Astrocyte (in vitro differentiated cells and primary cell): ENCODE measurements around the gene ACVR2B. TPM values are rescaled to one million over a fixed set of nuclear protein-coding genes. Genes with fewer than 3 reads are reported as not detected.

Source experiments
- DNase-seq: peaks from one replicate; pipeline ENCODE4 v3.0.0-alpha.2; 2010; ENCODE audit warnings: low read depth
- FAIRE-seq: peaks from 2 replicates; lab custom pipeline; 2011; peaks lifted over from hg19 to GRCh38; lab: Jason Lieb, UNC
- H2AFZ ChIP-seq: 2 replicates; pipeline ENCODE4 v1.6.0; 2012; ENCODE audit warnings: low read depth, low read length, inconsistent platforms
- H3K27ac ChIP-seq: 2 replicates; pipeline ENCODE4 v1.5.1; 2011; ENCODE audit warnings: low read depth, low read length, inconsistent platforms
- H3K27me3 ChIP-seq: 2 replicates; pipeline ENCODE4 v1.6.0; 2011; ENCODE audit warnings: low read length, inconsistent platforms; ENCODE audit not compliant: insufficient read depth
- H3K36me3 ChIP-seq: 2 replicates; pipeline ENCODE4 v1.5.1; 2011; ENCODE audit warnings: low read length, inconsistent platforms; ENCODE audit not compliant: insufficient read depth
- H3K4me1 ChIP-seq: 2 replicates; pipeline ENCODE4 v1.5.1; 2011; ENCODE audit warnings: low read length, inconsistent platforms; ENCODE audit not compliant: insufficient read depth
- H3K4me2 ChIP-seq: 2 replicates; pipeline ENCODE4 v1.6.0; 2012; ENCODE audit warnings: low read length, inconsistent platforms
- H3K4me3 ChIP-seq: 2 replicates; pipeline ENCODE4 v1.5.1; 2011; ENCODE audit warnings: low read depth, mild to moderate bottlenecking, low read length, inconsistent platforms; ENCODE audit not compliant: insufficient read depth
- H3K79me2 ChIP-seq: 2 replicates; pipeline ENCODE4 v1.6.0; 2012; ENCODE audit warnings: mild to moderate bottlenecking, low read length, inconsistent platforms; ENCODE audit not compliant: insufficient read depth
- H3K9ac ChIP-seq: 2 replicates; pipeline ENCODE4 v1.6.0; 2012; ENCODE audit warnings: mild to moderate bottlenecking, low read length, inconsistent platforms
- H3K9me3 ChIP-seq: 2 replicates; pipeline ENCODE4 v1.5.1; 2012; ENCODE audit warnings: low read depth, mild to moderate bottlenecking, low read length, inconsistent platforms; ENCODE audit not compliant: insufficient read depth
- H4K20me1 ChIP-seq: 2 replicates; pipeline ENCODE4 v1.6.0; 2012; ENCODE audit warnings: low read length, inconsistent platforms; ENCODE audit not compliant: insufficient read depth
- H3K27ac Mint-ChIP-seq: one replicate; pipeline ENCODE4 v1.8.0; 2021; ENCODE audit warnings: mild to moderate bottlenecking, mixed read lengths; ENCODE audit not compliant: unreplicated experiment
- H3K27me3 Mint-ChIP-seq: one replicate; pipeline ENCODE4 v1.8.0; 2021; ENCODE audit warnings: low read depth, mixed read lengths; ENCODE audit not compliant: unreplicated experiment
- H3K36me3 Mint-ChIP-seq: one replicate; pipeline ENCODE4 v1.8.0; 2021; ENCODE audit warnings: low read depth, mixed read lengths; ENCODE audit not compliant: unreplicated experiment
- H3K4me1 Mint-ChIP-seq: one replicate; pipeline ENCODE4 v1.8.0; 2021; ENCODE audit warnings: low read depth, mixed read lengths; ENCODE audit not compliant: unreplicated experiment
- H3K4me3 Mint-ChIP-seq: one replicate; pipeline ENCODE4 v1.8.0; 2021; ENCODE audit warnings: mild to moderate bottlenecking, moderate library complexity, mixed read lengths; ENCODE audit not compliant: unreplicated experiment
- H3K9me3 Mint-ChIP-seq: one replicate; pipeline ENCODE4 v1.8.0; 2021; ENCODE audit warnings: mild to moderate bottlenecking, mixed read lengths; ENCODE audit not compliant: unreplicated experiment
- EZH2 ChIP-seq: IDR thresholded peaks from 2 replicates; pipeline ENCODE4 v1.6.1; 2012; ENCODE audit warnings: mild to moderate bottlenecking, low read length, inconsistent platforms; ENCODE audit not compliant: insufficient read depth
- total RNA-seq: library from RNA; stranded (reverse); gene quantifications from 2 replicates; pipeline ENCODE4 v1.2.1, GENCODE V29; 2021
- TF ChIP-seq, protein P1 (sequence below): IDR thresholded peaks from 2 replicates; pipeline ENCODE4 v1.5.1; 2011; ENCODE audit warnings: low read depth, mild to moderate bottlenecking, inconsistent platforms, low read length, moderate library complexity; ENCODE audit not compliant: insufficient read depth

The ACVR2B gene
- total RNA-seq, 1 donor from 2014 or later: 14.7 TPM

DNA sequence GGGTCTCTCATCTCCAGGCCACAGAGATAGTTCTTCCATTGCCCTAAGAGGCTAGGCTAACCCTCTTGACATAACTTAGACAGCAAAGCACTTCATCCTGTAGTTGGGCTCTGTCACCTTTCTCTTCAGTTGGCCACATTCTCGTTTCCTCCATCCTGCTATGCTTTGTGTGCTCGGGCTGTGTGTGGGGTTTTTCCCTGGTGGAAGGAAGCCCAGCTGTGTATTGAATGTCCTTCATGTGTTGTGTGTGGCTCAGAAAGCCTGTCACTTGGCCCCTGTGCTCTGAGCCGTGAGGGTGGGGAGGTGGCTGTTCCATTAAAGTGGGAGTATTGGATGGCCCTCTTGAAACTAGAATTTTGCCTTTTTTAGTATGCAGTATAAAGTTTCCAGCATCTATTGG, 33.6 kb downstream of the ACVR2B start:
- H3K36me3 Mint-ChIP-seq: peaks cover 8% of the 10 kb centered on the region
- H3K4me3 ChIP-seq: no peak overlapping the region
- H3K36me3 ChIP-seq: no peaks in the 10 kb centered on the region
- H3K4me1 Mint-ChIP-seq: no peaks in the 10 kb centered on the region
- no peak overlapping the region for H2AFZ ChIP-seq
- H3K79me2 ChIP-seq: no peaks in the 10 kb centered on the region
- H4K20me1 ChIP-seq: no peaks in the 10 kb centered on the region
- DNase-seq (no peak), FAIRE-seq (no peak)
- no peak overlapping the region for H3K27ac Mint-ChIP-seq
- H3K27me3 ChIP-seq: no peaks in the 10 kb centered on the region
- H3K4me2 ChIP-seq: no peak overlapping the region
- H3K9me3 ChIP-seq: no peaks in the 10 kb centered on the region
- no peak for TF ChIP-seq EZH2
- TF ChIP-seq, protein P1, sequence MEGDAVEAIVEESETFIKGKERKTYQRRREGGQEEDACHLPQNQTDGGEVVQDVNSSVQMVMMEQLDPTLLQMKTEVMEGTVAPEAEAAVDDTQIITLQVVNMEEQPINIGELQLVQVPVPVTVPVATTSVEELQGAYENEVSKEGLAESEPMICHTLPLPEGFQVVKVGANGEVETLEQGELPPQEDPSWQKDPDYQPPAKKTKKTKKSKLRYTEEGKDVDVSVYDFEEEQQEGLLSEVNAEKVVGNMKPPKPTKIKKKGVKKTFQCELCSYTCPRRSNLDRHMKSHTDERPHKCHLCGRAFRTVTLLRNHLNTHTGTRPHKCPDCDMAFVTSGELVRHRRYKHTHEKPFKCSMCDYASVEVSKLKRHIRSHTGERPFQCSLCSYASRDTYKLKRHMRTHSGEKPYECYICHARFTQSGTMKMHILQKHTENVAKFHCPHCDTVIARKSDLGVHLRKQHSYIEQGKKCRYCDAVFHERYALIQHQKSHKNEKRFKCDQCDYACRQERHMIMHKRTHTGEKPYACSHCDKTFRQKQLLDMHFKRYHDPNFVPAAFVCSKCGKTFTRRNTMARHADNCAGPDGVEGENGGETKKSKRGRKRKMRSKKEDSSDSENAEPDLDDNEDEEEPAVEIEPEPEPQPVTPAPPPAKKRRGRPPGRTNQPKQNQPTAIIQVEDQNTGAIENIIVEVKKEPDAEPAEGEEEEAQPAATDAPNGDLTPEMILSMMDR: no peak
- H3K4me3 Mint-ChIP-seq: no peak overlapping the region
- H3K27ac ChIP-seq: no peak overlapping the region
- peaks cover 2% of the 10 kb centered on the region for H3K9me3 Mint-ChIP-seq
- no peaks in the 10 kb centered on the region for H3K4me1 ChIP-seq
- no peak overlapping the region for H3K9ac ChIP-seq
- H3K27me3 Mint-ChIP-seq: no peaks in the 10 kb centered on the region

DNA sequence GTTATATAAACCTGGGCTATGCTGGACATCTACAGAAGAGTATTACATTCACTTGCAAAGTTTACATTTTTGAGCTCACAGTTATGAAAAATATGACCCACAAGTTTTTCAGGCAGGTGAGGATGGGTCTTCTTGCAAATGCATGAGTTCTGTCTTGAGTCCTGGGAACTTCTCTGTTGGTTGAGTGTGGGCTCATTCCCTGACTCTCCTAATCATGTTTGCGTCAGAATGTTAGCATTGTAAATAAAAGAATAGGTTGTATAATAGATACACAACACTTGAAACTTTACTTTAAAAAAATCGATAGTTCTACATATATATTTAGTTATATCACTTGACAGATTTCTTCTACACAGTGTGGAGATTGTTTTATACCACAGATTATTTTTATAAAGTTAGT, 35.3 kb downstream of the ACVR2B start:
- Histone ChIP-seq H3K4me2 (no peak overlapping the region), H3K4me1 (no peaks in the 10 kb centered on the region), H3K36me3 (no peaks in the 10 kb centered on the region), H2AFZ (no peak overlapping the region), H3K27me3 (no peaks in the 10 kb centered on the region), H3K9ac (no peak overlapping the region), H3K79me2 (no peaks in the 10 kb centered on the region), H3K4me3 (no peak overlapping the region), H3K27ac (no peak overlapping the region), H3K9me3 (no peaks in the 10 kb centered on the region), H4K20me1 (no peaks in the 10 kb centered on the region)
- Mint-ChIP-seq H3K36me3 (no peaks in the 10 kb centered on the region), H3K27ac (no peak overlapping the region), H3K9me3 (peaks cover 2% of the 10 kb centered on the region), H3K27me3 (no peaks in the 10 kb centered on the region), H3K4me3 (no peak overlapping the region), H3K4me1 (no peaks in the 10 kb centered on the region)
- no peak for TF ChIP-seq EZH2
- TF ChIP-seq, protein P1: no peak
- DNase-seq (no peak), FAIRE-seq (no peak)

DNA sequence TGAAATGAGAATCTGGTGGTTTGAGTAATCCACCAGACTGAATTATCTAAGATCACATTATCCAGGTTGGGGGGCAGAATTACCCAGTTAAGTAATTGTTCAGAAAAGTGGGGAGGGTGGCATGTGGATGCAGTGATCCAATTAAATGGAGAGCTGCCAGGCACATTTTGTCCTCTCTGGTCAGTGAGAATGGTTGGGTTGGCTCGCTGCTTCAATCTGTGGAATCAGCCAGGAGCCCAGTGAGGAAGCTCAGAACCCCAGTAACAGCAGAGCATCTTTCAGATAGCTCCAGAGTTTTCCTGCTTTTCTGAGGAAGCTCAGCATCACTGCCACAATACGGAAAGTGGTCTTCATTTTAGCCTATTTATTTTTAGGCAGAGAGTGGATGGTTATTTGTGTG, 36.1 kb downstream of the ACVR2B start:
- H3K9me3 Mint-ChIP-seq: peaks cover 2% of the 10 kb centered on the region
- FAIRE-seq: no peak

More for the DNA sequence above, 36.1 kb downstream of the ACVR2B start:
- H3K27ac ChIP-seq: no peak overlapping the region
- Mint-ChIP-seq H3K4me1 (no peaks in the 10 kb centered on the region), H3K4me3 (no peak overlapping the region), H3K27me3 (no peaks in the 10 kb centered on the region), H3K27ac (no peak overlapping the region), H3K36me3 (no peaks in the 10 kb centered on the region)
- H3K9ac ChIP-seq: no peak overlapping the region
- H3K4me1 ChIP-seq: no peaks in the 10 kb centered on the region
- H3K4me3 ChIP-seq: no peak overlapping the region
- no peak overlapping the region for H2AFZ ChIP-seq
- H3K36me3 ChIP-seq: no peaks in the 10 kb centered on the region
- H3K9me3 ChIP-seq: no peaks in the 10 kb centered on the region
- H3K4me2 ChIP-seq: no peak overlapping the region
- TF ChIP-seq EZH2: no peak
- TF ChIP-seq, protein P1: no peak
- no peaks in the 10 kb centered on the region for H3K27me3 ChIP-seq
- H3K79me2 ChIP-seq: no peaks in the 10 kb centered on the region
- no peak for DNase-seq
- no peaks in the 10 kb centered on the region for H4K20me1 ChIP-seq
